Fibroblast of skin of back (primary cell): ENCODE results near the gene RIT1.
"Not testable (repeated sequence)": the region's sequence is repeated elsewhere in the genome, so short reads cannot be mapped to it uniquely, and the experiment has no call there.

Experiments
- DNase-seq: peaks from one replicate; pipeline ENCODE4 v3.0.0-alpha.2; 2013

RIT1 gene

DNA sequence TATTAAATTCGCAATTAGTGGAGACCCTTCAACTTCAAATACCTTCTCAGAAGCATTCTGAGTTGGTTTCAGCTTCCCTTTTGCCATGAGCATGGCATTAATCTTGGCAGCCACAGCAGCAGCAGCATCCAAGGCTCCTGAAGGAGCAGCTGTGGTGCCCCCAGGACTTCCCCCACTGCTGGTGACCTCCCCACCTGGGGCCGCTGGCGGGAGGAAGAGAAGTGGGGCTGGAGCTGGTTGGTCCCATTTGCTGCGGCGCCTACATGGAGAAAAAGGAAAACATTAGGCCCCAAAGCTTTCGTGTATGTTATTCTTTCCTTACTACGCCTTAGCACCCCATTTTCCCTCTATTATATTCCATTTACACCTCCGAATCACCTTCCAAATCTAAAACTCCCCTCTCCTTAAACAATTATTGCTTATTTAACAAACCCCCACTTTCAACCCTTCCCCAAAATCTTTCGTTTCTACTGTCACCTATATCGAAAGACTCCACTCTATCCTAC, 22.5 kb upstream of the RIT1 start:
- no peak for DNase-seq

DNA sequence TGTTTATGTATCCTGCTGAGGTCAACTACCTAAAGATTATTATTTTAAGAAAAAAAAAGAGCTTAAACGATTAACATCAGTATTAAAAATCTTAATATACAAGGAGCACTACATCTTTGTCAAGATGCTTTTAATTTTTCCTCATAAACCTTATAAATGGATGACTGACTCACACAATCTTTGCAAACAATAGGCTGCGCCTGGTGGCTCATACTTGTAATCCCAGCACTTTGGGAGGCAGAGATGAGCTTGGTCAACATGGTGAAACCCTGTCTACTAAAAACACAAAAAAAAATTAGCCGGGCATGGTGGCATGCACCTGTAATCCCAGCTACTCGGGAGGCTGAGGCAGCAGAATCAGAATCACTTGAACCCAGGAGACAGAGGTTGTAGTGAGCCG, 21.3 kb upstream of the RIT1 start:
- DNase-seq: no peak

DNA sequence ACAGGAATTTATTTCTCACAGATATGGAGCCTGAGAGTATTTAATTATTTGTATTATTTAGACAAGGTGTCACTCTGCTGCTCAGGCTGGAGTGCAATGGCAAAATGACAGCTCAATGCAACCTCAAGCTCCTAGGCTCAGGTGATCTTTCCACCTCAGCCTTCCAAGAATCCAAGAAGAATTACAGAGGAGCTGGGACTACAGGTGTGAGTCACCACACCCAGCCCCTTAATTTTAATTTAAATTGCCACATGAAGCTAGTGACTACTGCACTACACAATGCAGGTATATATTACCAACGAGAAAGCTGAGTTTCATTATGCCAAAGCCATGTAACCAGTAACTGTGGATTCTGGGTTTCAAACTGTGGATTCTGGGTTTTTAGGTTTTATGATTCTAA, 20.9 kb upstream of the RIT1 start:
- no peak for DNase-seq

DNA sequence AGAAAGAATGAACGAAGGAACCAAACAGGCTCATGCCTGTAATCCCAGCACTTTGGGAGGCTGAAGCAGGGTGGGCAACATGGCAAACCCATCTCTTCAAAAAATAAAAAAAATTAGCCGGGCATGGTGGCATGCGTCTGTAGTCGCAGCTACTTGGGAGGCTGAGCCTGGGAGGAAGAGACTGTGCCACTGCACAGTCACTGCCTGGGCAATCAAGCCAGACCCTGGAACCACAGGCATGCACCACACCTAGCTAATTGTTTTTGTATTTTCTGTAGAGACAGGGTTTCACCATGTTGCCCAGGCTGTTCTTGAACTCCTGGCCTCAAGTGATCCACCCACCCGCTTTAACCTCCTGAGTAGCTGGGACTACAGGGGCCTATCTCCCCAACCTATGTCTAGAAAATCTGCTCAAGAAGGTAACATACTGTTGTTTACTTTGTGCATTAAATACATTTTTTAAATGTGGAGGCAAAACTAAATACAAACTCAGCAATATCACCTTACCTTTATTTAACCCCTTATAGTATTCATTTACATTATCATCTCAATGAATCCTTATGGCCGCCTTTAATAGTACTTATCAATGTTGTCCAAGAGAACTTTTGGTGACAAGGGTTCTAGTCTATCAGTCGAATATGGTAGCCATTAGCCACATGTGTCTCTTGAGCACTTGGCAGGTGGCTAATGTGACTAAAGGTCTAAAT, 20.3 kb upstream of the RIT1 start:
- DNase-seq: no peak

DNA sequence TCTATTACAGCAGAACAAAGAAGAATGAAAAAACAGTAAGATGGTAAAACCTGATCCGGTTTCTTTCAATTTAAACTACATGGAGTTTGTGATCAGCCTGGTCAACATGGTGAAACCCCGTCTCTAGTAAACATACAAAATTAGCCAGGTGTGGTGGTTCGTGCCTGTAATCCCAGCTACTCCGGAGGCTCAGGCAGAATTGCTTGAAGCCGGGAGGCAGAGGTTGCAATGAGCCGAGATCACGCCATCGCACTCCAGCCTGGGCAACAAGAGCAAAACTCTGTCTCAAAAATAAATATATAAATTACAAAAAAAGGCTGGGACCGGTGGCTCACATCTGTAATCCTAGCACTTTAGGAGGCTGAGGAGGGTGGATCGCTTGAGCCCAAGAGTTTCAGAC, 19.6 kb upstream of the RIT1 start:
- not testable (repeated sequence) for DNase-seq

DNA sequence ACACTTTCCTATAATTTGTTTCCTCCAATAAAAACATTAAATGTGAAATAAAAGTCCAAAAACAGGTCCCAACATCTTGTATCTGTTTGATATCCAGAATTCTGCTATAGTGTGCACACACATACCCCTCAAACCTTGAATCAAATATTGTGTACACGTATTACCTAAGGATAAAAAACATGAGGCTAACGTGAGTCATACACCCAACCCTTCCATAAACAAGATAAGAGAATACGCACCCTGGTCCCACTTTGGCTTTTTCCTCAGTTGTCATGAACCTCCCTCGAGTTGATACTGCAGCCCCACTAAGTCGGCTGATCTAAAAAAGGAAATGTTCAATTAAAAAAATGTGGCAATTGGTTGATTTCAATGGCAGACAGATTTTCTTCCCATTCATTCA, 17.9 kb upstream of the RIT1 start:
- DNase-seq: no peak

DNA sequence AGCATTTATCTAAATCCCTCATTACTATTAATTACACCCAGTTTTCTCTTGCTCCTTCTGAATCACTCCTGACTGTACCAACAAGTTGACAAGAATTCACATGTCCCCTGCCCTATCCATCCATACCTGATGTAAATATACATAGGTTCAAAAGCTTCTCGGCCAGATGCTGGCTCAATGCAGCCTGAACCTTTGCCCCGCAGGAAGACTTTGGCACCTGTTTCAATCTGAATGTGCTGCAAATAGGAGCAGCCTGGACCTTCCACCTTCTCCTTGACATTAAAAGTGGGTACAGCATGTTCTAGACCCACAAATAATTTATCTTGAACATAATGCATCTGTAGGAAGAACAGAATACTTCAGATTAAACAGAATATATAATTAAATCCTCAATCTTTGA, 14.4 kb upstream of the RIT1 start:
- DNase-seq: no peak

DNA sequence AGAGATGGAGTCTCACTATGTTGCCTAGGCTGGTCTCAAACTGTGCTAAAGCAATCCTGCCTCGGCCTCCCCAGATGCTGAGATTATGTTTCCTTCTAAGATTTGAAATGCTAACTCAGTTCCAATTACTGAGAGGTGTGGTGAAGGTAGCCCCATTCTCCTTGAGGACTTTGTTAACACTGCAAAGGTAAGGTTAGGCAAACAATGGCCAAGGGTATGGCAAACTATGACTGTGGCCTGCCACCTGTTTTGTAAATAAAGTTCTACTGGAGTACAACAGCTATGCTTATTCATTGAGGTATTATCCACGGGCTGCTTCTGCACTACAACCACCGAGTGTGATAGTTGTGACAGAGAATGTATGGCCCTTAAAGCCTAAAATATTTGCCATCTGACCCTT, 9.6 kb upstream of the RIT1 start:
- no peak for DNase-seq

DNA sequence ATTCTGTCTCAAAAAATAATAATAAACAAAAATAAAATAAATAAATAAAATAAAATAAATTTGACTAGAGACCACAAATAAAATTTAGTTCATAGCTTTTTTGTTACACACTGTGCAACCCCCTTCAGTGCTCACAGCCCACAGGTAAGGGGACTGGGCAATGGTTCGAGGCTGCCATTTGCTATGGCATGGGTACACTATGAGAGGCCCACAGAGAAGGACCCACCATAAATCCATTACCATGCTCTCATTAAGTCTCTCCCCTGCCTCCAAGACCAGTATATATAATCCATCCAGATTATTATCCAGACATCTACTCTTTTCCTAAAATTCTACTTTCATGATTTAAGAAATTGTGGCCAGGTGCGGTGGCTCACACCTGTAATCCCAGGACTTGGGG, 8.7 kb upstream of the RIT1 start:
- no peak for DNase-seq

DNA sequence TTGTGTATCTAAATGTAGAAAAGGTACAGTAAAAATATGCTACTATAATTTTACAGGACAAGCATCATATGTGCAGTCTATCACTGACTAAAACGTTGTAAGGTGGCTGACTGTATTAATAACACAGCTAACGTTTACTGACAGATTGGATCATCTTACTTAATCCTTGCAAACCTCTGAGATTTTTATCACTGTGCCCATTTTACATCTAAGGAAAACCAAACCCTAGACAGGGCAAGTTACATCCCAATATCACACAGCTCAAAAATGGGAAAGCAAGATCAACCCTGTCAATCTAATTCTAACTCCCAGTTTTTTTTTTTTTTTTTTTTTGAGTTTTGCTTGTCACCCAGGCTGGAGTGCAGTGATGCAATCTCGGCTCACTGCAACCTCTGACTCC, 7.5 kb upstream of the RIT1 start:
- DNase-seq: no peak

DNA sequence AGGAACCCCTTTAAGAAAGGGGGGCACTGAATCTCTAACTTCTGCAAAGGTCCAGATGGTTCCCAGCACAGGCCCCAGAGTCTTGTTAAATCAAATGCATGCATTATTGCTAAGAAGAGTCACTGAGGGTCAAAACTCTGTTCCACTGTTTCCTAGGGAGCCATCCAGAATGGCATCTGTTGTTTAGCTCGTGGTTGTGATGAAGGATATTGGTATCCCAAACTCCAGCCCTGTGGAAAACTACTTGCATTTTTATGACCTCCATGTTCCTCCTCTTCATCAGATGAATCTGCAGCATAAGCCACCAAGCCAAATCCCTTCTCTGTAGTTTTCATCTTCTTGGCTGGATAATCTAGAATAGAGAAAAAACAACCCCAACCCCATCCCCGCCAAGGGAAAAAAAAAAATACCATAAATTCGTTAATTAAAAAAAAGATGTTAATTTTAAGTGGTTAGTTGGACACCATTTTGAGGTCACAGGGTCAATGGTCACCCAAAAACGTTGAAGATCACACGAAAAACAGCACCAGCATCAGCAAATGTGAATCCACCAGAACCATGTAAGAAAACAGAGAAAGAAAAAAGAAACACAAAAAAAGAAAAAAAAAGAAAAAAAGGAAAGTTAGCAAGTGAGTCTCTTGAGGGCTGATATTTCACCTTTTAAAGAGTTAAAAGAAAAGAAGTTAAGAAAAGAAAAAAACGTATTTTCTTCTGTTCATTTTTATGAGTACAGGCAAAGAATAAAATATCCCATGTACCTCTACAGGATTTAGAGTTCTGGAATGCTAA, 3.0 kb upstream of the RIT1 start:
- DNase-seq: peak; percentile 29

DNA sequence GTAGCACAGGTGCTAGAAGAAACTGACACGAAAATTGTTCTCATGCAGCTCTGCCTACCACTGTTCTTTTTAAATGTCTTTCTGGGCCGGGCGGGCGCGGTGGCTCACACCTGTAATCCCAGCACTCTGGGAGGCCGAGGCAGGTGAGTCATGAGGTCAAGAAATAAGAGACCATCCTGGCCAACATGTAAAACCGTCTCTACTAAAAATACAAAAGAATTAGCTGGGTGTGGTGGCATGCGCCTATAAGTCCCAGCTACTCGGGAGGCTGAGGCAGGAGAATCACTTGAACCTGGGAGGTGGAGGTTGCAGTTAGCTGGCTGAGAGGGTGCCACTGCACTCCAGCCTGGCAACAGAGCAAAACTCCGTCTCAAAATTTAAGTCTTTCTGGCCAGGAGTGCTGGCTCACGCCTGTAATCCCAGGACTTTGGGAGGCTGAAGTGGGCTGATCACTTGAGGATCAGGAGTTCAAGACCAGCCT, 947 bp upstream of the RIT1 start:
- no peak for DNase-seq

DNA sequence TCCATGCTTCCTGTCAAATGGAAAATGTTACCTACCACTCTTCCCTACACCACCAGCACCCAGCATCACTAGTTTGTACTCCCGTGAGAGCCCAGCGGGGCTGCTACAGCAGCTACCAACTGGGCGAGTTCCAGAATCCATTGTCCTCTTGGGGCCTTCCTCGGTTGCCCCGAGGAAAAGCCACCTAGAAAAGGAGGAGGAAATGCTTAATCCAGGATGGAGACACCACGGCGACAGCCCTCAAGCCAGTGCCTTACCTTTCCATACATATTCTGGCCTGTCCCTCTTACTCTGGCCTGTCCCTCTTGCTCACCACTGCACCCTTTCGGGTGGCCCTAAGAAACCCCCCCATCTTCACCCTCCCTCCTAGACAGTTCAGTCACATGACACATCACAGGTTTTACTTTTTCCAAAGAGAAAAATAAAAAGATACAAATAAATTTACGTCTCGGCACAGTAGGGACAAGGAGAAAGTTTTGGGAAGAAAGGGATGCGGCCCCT, 478 bp downstream of the RIT1 start:
- DNase-seq: peak; percentile 39

DNA sequence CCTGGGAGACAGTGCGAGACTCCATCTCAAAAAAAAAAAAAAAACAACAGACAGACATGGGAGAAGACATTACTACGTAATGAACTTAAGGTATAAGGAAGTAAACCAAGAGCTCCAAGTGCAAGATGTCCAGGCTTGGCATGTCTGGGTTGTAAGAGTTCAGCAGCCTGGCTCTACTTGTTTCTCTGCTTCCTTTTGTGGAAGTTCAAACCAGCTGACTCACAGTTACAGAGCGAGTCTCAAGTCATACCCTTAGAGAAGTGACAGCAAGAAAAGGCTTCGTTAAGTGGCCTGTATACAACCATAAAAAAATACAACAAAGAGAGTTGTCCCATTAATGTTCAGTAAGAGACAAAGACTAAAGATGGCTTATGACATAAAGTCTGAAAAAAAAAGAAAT, 1.3 kb downstream of the RIT1 start:
- DNase-seq: peak; percentile 55

DNA sequence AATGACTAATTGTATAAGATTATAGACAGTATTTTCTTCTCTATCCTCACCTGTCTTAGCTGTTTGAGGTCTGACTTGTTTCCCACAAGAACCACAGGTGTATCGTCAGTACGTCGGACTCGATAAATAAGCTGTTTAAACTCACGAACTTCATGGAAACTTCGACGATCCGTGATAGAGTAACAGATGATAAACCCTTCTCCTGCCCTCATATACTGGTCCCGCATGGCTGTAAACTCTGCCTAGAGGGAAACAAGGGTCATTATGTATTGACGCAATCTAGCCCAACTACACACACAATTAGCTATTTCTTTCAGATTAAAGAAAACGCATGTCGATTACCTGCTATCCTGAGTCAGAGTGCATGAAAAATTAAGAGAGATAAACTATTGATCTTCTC, 6.9 kb downstream of the RIT1 start:
- DNase-seq: no peak

DNA sequence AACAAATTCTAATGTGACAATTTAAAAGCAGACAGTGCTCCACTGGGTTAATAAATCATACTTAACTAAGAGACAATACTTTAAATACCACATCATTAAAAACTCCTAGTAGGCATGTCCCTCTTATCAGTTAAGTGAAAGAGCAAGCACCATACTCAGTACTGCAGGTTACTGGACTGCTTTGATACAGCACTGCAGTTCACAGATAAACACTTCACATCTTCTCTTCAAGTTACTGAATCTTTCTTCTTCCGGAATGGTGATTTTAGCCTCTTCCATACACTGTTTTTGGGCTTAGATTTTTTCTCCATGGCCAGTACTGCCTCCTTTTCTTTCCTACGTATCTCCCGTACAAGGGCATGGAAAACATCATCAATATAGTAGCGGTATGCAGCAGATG, 11.0 kb downstream of the RIT1 start:
- no peak for DNase-seq

DNA sequence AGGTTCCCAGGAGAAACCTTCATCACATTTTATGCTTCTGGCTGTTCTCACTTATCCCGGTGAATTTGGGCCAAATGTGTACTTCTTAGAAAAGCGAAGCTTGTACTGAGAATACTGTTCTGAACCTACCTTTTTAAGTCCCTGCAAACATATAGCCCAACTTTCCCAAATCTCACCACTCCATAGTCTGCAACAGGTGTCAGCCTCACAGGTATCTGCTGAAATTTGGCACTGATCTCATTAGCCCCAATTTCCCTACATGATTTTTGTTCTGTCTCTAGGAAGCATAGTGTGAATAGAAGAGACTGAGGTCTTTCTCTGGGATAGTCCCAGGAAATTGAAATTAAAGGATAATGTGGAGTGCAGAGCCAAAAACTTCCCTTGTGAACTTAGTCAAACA, 11.5 kb downstream of the RIT1 start:
- no peak for DNase-seq

DNA sequence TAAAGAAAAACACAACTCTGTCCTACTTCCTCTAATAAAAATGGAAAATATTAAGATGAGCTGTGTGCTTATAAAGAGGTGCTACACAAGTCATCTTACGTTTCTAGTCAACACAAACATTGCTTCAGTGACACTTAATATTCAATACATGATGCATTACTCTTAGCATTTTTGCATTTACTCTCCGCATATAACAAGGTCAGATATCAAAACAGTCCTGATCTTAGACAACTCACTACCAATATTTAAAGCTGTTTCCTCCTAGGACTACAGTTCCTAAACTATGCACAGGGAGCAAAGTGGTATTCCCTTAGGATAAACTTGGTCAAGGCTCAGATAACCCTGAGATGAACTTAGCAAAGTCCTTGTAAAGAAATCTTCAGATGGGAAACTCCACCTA, 12.3 kb downstream of the RIT1 start:
- DNase-seq: no peak

DNA sequence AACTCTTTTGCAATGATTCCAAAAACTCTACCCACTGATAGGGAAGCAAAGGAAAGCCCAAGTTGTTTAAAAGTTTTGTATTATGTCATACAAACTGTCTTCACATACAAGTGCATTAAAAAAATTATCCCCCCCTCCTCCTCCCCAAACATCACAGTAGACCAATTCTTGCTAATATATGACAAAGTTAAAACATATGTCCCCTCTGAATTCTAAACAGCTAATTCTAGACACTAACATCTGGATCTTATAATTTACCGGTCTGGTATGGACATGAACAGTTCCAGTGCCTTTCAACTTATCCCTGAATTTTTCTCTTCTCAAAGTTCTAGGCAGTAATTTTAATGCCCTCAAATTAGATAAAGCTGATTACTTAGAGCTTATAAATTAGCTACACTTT, 13.4 kb downstream of the RIT1 start:
- no peak for DNase-seq

DNA sequence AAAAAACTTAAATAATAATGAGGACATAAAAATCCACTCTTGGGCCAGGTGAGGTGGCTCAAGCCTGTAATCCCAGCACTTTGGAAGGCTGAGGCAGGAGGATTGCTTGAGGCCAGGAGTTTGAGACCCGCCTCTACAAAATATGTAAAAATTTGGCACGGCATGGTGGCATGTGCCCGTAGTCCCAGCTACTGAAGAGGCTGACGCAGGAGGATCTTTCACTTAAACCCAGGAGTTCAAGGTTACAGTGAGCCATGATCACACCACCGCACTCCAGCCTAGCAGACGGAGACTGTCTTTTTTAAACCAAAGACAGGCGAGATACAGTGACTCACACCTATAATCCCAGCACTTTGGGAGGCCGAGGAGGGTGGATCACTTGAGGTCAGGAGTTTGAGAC, 14.7 kb downstream of the RIT1 start:
- DNase-seq: not testable (repeated sequence)

DNA sequence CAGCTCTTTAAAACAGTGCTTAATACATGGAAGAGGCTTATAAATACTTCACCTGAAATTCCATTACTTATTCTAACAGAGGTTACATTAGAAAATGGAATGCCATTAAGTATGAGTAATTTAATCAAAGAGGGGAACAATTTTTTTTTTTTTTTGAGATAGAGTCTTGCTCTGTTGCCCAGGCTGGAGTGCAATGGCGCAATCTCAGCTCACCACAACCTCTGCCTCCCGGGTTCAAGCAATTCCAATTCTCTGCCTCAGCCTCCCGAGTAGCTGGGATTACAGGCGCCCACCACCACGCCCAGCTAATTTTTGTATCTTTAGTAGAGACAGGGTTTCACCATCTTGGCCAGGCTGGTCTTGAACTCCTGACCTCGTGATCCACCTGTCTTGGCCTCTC, 15.5 kb downstream of the RIT1 start:
- not testable (repeated sequence) for DNase-seq

DNA sequence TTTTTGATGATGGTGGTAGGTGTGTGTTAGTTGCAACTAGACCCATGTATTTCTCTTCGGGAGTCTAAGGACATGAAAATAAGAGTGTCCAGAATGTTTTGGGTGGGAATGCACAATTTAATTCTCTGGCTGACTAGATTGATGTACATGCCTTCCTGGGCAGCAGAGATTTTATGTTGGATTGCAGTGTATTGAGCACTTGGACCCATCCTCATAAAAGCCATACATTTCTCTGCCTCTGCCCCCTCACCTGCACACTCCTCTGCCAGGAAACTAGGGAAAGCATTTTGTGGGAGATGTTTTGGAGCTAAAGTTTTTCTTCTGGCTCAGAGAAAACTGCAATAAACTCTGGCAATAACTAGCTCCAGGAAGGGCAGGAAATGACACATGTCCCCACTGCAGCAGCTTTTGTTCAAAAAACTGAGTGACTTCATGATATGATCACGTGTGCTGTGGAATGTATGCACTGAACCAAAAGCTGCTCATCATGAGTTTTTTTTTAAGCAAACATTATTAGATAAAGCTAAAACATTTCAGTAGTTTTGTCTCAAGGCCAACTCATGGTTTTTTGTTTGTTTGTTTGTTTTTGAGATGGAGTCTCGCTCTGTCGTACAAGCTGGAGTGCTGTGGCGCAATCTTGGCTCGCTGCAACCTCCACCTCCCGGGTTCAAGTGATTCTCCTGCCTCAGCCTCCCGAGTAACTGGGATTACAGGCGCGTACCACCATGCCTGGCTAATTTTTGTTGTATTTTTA, 17.6 kb downstream of the RIT1 start:
- DNase-seq: peak; percentile 96

DNA sequence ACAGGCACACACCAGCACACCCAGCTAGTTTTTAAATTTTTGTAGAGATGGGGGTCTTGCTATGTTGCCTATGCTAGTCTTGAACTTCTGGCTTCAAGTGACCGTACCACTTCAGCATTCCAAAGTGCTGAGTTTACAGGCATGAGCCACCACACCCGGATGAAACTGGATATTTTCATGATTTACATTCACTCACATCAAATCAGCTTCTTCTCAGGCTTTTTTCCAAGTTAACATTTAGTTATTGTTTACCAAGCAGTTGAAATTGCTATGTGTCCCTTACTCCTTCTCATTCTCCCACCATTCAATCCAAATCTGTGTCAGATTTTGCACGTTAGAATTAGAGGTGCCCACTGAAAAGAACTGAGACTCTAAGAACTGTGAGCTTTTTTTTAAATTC, 18.4 kb downstream of the RIT1 start:
- DNase-seq: peak; percentile 87
